ENCODE measurements around the gene GSC. TPM values are rescaled to one million over a fixed set of nuclear protein-coding genes. Genes with fewer than 3 reads are reported as not detected.

GSC gene
- total RNA-seq, 1 donor, result 9.4 TPM

GRCh38 chr14:94724993-94725392, 44.9 kb downstream of the GSC start:
- H3K4me1 ChIP-seq (ENCODE audit: insufficient read depth, low read length), result no peaks in the 10 kb centered on the region
- H3K27me3 ChIP-seq (ENCODE audit: insufficient read depth, low read length), result peaks cover 3% of the 10 kb centered on the region

GRCh38 chr14:94722397-94722796, 47.5 kb downstream of the GSC start:
- Histone ChIP-seq H4K20me1 (ENCODE audit: insufficient read depth, low read length) (no peaks in the 10 kb centered on the region), H3K4me1 (ENCODE audit: insufficient read depth, low read length) (no peaks in the 10 kb centered on the region), H3K36me3 (ENCODE audit: insufficient read depth, low read length) (no peaks in the 10 kb centered on the region), H3K4me3 (ENCODE audit: insufficient read depth, low read length) (no peak overlapping the region), H3K27me3 (ENCODE audit: insufficient read depth, low read length) (peaks cover 8% of the 10 kb centered on the region), H3K4me2 (ENCODE audit: insufficient read depth, low read length) (no peak overlapping the region), H3K79me2 (ENCODE audit: insufficient read depth, low read length) (no peaks in the 10 kb centered on the region), H2AFZ (ENCODE audit: low read length) (no peak overlapping the region), H3K9me3 (ENCODE audit: low read depth, low read length) (no peaks in the 10 kb centered on the region), H3K27ac (ENCODE audit: low read depth, low read length) (no peak overlapping the region)
- TF ChIP-seq CTCF (IDR thresholded peaks at IDR 0.05; ENCODE audit: extremely low read depth, low read depth, low read length), result no peak
- DNase-seq (ENCODE audit: insufficient read length, low spot score, missing footprints), result no peak

More at GRCh38 chr14:94724993-94725392, 44.9 kb downstream of the GSC start:
- DNase-seq (ENCODE audit: insufficient read length, low spot score, missing footprints), result no peak
- Histone ChIP-seq H3K36me3 (ENCODE audit: insufficient read depth, low read length) (no peaks in the 10 kb centered on the region), H4K20me1 (ENCODE audit: insufficient read depth, low read length) (no peaks in the 10 kb centered on the region), H2AFZ (ENCODE audit: low read length) (no peak overlapping the region), H3K4me3 (ENCODE audit: insufficient read depth, low read length) (no peak overlapping the region), H3K79me2 (ENCODE audit: insufficient read depth, low read length) (no peaks in the 10 kb centered on the region), H3K9me3 (ENCODE audit: low read depth, low read length) (no peaks in the 10 kb centered on the region), H3K27ac (ENCODE audit: low read depth, low read length) (no peak overlapping the region), H3K4me2 (ENCODE audit: insufficient read depth, low read length) (no peak overlapping the region)
- TF ChIP-seq CTCF (IDR thresholded peaks at IDR 0.05; ENCODE audit: extremely low read depth, low read depth, low read length), result no peak

Other genes starting within 250 kb of the GSC start
- not detected in 2 replicates for gene SERPINA4, start 208.7 kb downstream of the GSC start, total RNA-seq
- gene SERPINA5, start 188.7 kb downstream of the GSC start, total RNA-seq, result 0.36 and 0.59 TPM in 2 replicates
- gene SERPINA3, start 157.7 kb downstream of the GSC start, total RNA-seq, result 2.7 and 5.1 TPM in 2 replicates